Pancreas (tissue), 10 donors: ENCODE results near the gene PARP1. TPM values are rescaled to one million over a fixed set of nuclear protein-coding genes. Genes with fewer than 3 reads are reported as not detected.

Source experiments
- ATAC-seq, 4 donors: fragments of 200-7000 bp; cut with Tn5 transposase; one replicate each; pipeline versions ENCODE4 v1.8.0 to v1.9.1; 2020; ENCODE audit warnings: mild to moderate bottlenecking in 4 of 4, moderate library complexity in 4 of 4
- DNase-seq, 6 donors: peaks; one replicate each; pipeline ENCODE4 v3.0.0-alpha.2; 2020
- FAIRE-seq: peaks from 2 replicates; lab custom pipeline; 2012; peaks lifted over from hg19 to GRCh38; lab: Jason Lieb, UNC
- H3K27ac ChIP-seq, 4 donors: fragments of 200-600 bp; sonication (generic); 1 replicate in 3 of 4; 2 replicates in 1 of 4; pipeline versions ENCODE4 v1.5.0 to v1.8.0; 2020
- H3K27me3 ChIP-seq, 4 donors: fragments of 200-600 bp; one replicate each; pipeline ENCODE4 v1.8.0; 2021
- H3K36me3 ChIP-seq, 3 donors: fragments of 200-600 bp; sonication (generic) in 1 of 3; one replicate each; pipeline versions ENCODE4 v1.5.0 to v1.8.0; 2020 to 2021
- H3K4me1 ChIP-seq, 3 donors: fragments of 200-600 bp; one replicate each; pipeline ENCODE4 v1.8.0; 2021
- H3K4me3 ChIP-seq, 4 donors: fragments of 200-600 bp; sonication (generic) in 2 of 4; one replicate each; pipeline versions ENCODE4 v1.5.0 to v1.8.0; 2020 to 2021
- H3K9me3 ChIP-seq, 4 donors: fragments of 200-600 bp; one replicate each; pipeline ENCODE4 v1.8.0; 2021
- WGBS, 2 donors: extraction: QIAGEN DNeasy Blood & Tissue Kit; methylation state at CpG; one replicate each; pipeline ENCODE4 v1.1.7; 2013; 5-methylcytosine and 5-hydroxymethylcytosine counted together
- intact Hi-C, 3 donors: fragments of 100-400 bp; cut with DNase I; formaldehyde crosslinking; loops; one replicate each; pipeline versions ENCODE4 v1.11.1 to v1.14.2; 2022
- polyA plus RNA-seq, 2 donors: library from polyadenylated mRNA; stranded (reverse); fragments of 200-250 nt; gene quantifications; one replicate each; pipeline ENCODE4 v1.2.3, GENCODE V29; 2013
- total RNA-seq, 6 donors: library from RNA; stranded (reverse); fragmentation: NEBNext Ultra II Directional in 4 of 6; extraction: Animal tissue kit (Norgen Biotek cat#: 25700) in 4 of 6; gene quantifications; one replicate each; pipeline versions ENCODE4 v1.2.1 to v1.2.4, GENCODE V29; 2021 to 2023
- TF ChIP-seq, protein P1 (sequence below), 4 donors: fragments of 200-600 bp; sonication (generic) in 3 of 4; IDR thresholded peaks; one replicate each; pipeline versions ENCODE4 v1.5.0 to v1.8.0; 2021; ENCODE audit warnings: antibody characterized with exemption in 4 of 4
- donor health status: healthy with polysubstance abuse.
- donor health status: DM: no; HTN: no; CAD: no; lungs with moderate emphysema.
- donor health status: DM: no; HTN: no; CAD: no.
- donor health status: control.
- donor health status: control.
- donor health status: Bipolar disorder and iron deficiency.
- donor health status: DM: yes; HTN: yes; CAD: no.
- donor health status: DM: no; HTN: no; CAD: no.
- donor health status: DM: no; HTN: no; CAD: no.
- donor health status: DM: yes; HTN: yes; CAD: no.

Gene PARP1
- total and polyA plus RNA-seq, 8 donors: 16.8 to 69.4 (median 49.6) TPM

GRCh38 chr1:226335661-226336060 lies 72.2 kb downstream of the PARP1 start:
- H3K4me3 ChIP-seq: no peak overlapping the region
- no peaks in the 10 kb centered on the region for H3K9me3 ChIP-seq
- 61 to 67% methylated on average over 1 of the region's 1 CpG for WGBS, 2 donors
- peaks cover 0 to 6% (median 4%) of the 10 kb centered on the region in 3 donors for H3K4me1 ChIP-seq
- H3K36me3 ChIP-seq: no peaks in the 10 kb centered on the region
- intact Hi-C loops: no loop called here
- H3K27ac ChIP-seq: no peak overlapping the region
- no peak for FAIRE-seq
- DNase-seq: no peak
- ATAC-seq: no peak
- no peaks in the 10 kb centered on the region for H3K27me3 ChIP-seq
- TF ChIP-seq, protein P1, sequence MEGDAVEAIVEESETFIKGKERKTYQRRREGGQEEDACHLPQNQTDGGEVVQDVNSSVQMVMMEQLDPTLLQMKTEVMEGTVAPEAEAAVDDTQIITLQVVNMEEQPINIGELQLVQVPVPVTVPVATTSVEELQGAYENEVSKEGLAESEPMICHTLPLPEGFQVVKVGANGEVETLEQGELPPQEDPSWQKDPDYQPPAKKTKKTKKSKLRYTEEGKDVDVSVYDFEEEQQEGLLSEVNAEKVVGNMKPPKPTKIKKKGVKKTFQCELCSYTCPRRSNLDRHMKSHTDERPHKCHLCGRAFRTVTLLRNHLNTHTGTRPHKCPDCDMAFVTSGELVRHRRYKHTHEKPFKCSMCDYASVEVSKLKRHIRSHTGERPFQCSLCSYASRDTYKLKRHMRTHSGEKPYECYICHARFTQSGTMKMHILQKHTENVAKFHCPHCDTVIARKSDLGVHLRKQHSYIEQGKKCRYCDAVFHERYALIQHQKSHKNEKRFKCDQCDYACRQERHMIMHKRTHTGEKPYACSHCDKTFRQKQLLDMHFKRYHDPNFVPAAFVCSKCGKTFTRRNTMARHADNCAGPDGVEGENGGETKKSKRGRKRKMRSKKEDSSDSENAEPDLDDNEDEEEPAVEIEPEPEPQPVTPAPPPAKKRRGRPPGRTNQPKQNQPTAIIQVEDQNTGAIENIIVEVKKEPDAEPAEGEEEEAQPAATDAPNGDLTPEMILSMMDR (IDR thresholded peaks at IDR 0.05): no peak

DNA sequence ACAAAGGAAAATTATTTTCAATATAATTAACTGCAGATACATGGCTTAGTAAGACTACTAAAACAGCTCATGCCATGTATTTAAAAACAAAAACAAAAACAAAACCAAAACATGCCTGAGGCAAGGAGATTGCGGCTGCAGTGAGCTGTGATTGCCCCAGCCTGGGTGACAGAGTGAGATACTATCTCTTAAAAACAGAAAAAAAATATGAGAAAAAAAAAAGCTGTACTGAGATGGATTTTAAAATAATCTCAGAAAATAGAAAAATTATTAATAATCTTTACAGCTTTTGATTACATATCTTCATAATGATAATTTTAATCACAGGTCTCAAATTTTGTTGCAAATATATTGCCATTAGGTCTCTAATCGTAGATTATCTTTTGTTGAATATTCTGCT lies 74.9 kb downstream of the PARP1 start:
- no peaks in the 10 kb centered on the region for H3K36me3 ChIP-seq
- no peaks in the 10 kb centered on the region for H3K27me3 ChIP-seq
- H3K27ac ChIP-seq: no peak overlapping the region
- ATAC-seq: no peak
- intact Hi-C loops: no loop called here
- peaks cover 0 to 6% (median 4%) of the 10 kb centered on the region in 3 donors for H3K4me1 ChIP-seq
- TF ChIP-seq, protein P1 (IDR thresholded peaks at IDR 0.05): no peak
- WGBS, 2 donors: 33 to 41% methylated on average over 2 of the region's 2 CpGs
- H3K9me3 ChIP-seq: no peaks in the 10 kb centered on the region
- no peak for FAIRE-seq
- DNase-seq: no peak
- H3K4me3 ChIP-seq: no peak overlapping the region

GRCh38 chr1:226329237-226329636 lies 78.7 kb downstream of the PARP1 start:
- 80 to 88% methylated on average over 3 of the region's 3 CpGs for WGBS, 2 donors
- DNase-seq (no peak), ATAC-seq (no peak), FAIRE-seq (no peak)
- Histone ChIP-seq H3K4me3 (no peak overlapping the region), H3K4me1 (peaks cover 0 to 6% (median 4%) of the 10 kb centered on the region in 3 donors), H3K27me3 (no peaks in the 10 kb centered on the region), H3K36me3 (no peaks in the 10 kb centered on the region), H3K27ac (no peak overlapping the region), H3K9me3 (no peaks in the 10 kb centered on the region)
- intact Hi-C loops: no loop called here
- TF ChIP-seq, protein P1 (IDR thresholded peaks at IDR 0.05): no peak

DNA sequence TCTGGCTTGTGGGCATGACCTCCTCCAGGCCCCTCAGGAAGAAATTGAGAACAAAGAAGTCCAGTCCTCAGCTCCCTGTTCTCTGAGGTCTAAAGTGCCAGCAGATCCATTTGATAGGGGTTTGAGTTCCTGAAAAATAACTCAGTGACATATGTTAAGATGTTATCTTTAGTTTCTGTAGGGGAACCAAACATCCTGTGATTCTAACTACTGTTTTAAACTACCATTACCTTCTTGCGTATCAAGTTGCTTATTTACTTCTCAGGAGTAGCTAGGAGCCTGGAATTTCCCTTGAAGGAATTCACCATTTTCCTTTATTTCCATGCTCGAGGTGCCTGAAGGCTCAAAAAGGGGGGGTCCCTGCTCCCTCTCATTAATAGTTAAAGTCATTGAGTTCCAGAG lies 80.1 kb downstream of the PARP1 start:
- ATAC-seq: no peak
- WGBS, 2 donors: 71 to 72% methylated on average over 2 of the region's 2 CpGs
- TF ChIP-seq, protein P1 (IDR thresholded peaks at IDR 0.05): no peak

DNA sequence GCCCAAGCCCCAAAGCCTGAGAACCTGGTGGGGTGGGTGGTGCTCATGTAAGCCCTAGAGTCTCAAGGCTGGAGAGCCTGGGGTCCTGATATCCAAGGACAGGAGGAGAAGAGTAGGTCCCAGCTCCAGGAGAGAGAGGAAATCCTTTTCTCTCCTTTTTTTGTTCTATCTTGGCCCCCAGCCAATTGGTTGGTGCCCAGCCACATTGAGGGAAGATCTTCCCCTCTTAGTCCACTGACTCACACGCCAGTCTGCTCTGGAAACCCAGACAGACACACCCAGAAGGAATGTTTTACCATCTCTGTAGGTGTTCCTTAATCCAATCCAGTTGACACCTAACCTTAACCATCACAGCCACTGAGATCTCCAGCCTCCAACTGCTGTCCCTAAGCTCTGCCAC lies 82.7 kb downstream of the PARP1 start:
- WGBS, 2 donors: 51 to 73% methylated on average over 1 of the region's 1 CpG

More for the DNA sequence above, 80.1 kb downstream of the PARP1 start:
- H3K4me3 ChIP-seq: no peak overlapping the region
- no peaks in the 10 kb centered on the region for H3K4me1 ChIP-seq
- H3K9me3 ChIP-seq: no peaks in the 10 kb centered on the region
- H3K27ac ChIP-seq: no peak overlapping the region
- intact Hi-C loops: no loop called here
- DNase-seq (no peak), FAIRE-seq (no peak)
- H3K27me3 ChIP-seq: no peaks in the 10 kb centered on the region
- no peaks in the 10 kb centered on the region for H3K36me3 ChIP-seq

More for the DNA sequence above, 82.7 kb downstream of the PARP1 start:
- Histone ChIP-seq H3K27me3 (no peaks in the 10 kb centered on the region), H3K27ac (no peak overlapping the region), H3K4me3 (no peak overlapping the region), H3K4me1 (no peaks in the 10 kb centered on the region), H3K9me3 (no peaks in the 10 kb centered on the region), H3K36me3 (no peaks in the 10 kb centered on the region)
- intact Hi-C loops: no loop called here
- FAIRE-seq (no peak), DNase-seq (no peak), ATAC-seq (no peak)
- TF ChIP-seq, protein P1 (IDR thresholded peaks at IDR 0.05): no peak
